GM21529 (cell line): ENCODE data around the gene LRRN4.
A peak's percentile ranks its signal among the peaks of the same experiment; 100 is the strongest.
"Not testable (repeated sequence)": the region's sequence is repeated elsewhere in the genome, so short reads cannot be mapped to it uniquely, and the experiment has no call there.

Experiments used
- ATAC-seq: cut with Tn5 transposase; IDR thresholded peaks from one replicate; pipeline ENCODE4 v1.9.1; 2021; ENCODE audit not compliant: unreplicated experiment

The LRRN4 gene

DNA sequence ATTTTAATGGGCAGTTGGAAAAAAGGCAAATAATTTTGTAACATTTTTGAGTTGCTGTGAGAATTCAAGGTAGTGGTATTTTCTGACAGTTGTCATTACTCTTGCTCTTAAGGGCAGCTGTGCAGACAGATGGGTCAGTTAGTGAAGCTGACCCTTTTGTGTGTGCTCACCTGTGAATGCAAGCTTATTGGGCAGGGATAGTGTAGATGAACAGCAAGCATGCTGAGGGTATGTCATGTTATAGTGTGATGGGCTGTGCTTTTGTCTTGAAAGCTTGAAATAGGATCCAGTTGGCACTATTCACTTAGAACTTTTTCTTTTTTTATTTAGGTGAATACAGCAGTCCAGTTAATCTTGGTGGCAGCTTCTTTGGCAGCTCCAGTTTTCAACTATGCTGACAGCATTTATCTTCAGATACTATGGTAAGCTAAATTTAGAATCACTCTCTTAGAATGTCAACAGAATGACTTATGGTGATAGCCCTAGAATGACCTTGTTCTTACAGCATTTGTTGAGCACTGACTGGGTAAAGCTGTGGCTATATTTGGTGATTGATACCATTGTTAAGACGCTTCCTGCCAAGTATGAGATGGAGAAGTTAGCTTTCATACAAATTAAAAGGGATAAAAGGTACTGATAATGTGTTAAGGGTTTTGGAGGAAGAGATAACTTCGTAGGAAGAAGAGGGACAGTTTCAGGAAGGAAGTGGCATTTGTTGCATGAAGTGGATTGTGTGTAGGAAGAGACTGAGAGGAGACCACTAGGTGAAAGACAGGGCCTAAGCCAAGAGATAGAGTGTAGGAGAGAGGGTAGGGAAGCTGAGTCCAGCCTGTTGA lies 19.5 kb downstream of the LRRN4 start:
- ATAC-seq = no peak

GRCh38 chr20:6032907-6033306 lies 21.0 kb downstream of the LRRN4 start:
- ATAC-seq = not testable (repeated sequence)

GRCh38 chr20:6030453-6031080 lies 23.3 kb downstream of the LRRN4 start:
- ATAC-seq = no peak

GRCh38 chr20:6029538-6029937 lies 24.3 kb downstream of the LRRN4 start:
- ATAC-seq = no peak

DNA sequence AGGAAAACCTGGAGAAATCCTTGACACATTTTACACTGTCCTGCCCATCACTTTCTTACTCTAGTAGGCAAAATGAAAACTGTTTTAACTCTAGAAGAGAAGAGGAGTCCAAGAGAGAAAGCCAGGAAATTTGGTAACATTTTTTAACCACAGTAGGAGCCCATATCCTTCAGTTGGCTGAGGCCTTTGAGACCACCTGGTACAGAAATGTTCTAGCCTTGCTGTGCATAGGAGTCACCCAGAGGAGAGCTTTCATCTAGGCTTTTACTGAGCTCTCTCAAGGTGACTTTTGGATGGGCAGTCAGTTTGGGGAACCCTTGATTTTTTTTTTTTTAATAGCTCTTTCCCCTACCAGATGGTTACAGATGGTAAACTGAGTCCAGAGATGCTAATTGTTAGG lies 25.0 kb downstream of the LRRN4 start:
- ATAC-seq = no peak

DNA sequence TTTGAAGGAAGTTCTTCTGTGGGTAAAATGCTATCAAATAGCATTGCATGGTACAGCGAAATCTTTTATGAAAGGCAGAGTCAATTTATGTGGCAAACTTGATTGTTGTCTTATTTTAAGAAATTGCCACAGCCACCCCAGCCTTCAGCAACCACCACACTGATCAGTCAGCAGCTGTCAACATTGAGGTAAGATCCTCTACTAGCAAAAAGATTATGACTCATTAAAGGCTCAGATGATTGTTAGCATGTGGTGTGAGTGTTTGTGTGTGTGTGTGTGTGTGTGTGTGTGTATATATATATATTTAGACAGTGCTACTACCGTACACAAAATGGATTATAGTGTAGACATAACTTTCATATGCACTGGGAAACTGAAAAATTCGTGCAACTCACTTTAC lies 27.8 kb downstream of the LRRN4 start:
- no peak for ATAC-seq

DNA sequence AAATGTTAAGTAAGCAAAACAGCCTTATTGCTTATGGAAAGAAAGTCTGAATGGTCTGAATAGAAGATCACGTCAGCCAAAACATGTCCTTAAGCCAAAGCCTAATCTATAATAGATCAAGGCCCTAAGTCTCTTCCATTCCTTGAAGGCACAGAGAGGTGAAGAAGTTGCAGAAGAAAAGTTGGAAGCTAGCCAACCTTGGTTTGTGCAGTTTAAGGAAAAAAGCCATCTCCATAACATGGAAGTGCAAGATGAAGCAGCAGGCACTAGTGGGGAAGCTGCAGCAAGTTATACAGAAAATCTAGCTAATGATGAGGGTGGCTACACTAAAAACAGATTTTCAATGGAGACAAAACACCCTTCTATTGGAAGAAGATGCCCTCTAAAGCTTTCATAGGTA lies 29.1 kb downstream of the LRRN4 start:
- ATAC-seq = no peak

GRCh38 chr20:6017880-6018279 lies 36.0 kb downstream of the LRRN4 start:
- no peak for ATAC-seq

DNA sequence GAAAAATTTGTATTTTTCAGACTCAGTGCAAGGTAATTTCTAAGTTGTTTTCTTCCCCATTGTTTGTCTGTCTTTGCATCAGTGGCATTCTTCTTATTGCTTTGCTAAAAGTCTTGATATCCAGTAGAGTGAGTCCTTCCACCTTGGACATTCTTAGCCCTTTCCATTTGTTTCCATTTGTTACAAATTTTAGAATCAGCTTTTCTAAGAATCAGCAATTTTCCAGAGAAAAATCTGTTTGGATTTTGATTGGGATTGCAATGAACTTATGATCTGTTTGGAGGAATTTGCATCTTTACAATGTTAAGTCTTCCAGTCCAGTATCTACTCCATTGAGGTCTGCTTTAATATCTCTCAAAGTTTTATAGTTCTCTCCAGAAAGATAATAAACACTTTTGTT lies 36.4 kb downstream of the LRRN4 start:
- no peak for ATAC-seq

GRCh38 chr20:6014957-6015356 lies 38.9 kb downstream of the LRRN4 start:
- no peak for ATAC-seq

DNA sequence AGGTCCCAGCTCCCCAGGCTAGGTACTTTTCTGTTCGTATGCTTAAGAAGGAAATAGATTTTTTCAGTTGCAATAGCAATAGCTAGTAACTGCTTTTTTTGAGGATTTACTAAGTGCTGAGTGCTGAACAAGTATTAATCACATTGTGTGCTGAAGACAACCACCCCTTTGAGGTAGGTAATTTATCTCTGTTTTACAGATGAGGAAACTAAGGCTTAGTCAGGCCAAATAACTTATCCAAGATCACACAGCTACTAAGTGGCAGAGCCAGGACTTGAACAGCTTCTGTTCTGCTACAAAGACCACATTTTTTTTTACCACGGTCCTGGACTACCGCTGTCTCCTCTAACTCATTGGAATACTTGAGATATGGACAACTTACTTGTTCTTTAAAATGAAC lies 39.8 kb downstream of the LRRN4 start:
- ATAC-seq = no peak

GRCh38 chr20:6012179-6012578 lies 41.7 kb downstream of the LRRN4 start:
- no peak for ATAC-seq

DNA sequence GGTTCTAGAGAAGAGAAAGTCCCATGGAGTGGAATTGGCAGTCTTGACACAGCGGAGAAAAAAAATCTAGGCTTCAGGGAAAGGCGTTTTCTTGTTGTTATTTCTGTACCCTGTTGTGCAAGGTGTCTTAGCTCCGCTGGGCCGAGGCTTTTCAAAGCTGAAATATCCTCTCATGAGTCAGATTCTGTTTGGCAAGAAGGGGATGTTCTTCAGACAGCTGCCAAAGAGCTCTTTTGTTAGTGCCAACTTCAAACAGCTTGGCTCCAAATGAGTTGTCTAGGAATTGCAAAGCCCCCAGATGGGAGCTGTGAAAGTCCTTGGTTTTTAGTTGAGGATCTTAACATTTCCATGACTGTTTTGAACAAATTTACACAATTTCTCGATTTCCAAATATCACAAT lies 45.6 kb downstream of the LRRN4 start:
- no peak for ATAC-seq

- no peak for ATAC-seq
Measured at GRCh38 chr20:6007529-6008103, 46.2 kb downstream of the LRRN4 start.

DNA sequence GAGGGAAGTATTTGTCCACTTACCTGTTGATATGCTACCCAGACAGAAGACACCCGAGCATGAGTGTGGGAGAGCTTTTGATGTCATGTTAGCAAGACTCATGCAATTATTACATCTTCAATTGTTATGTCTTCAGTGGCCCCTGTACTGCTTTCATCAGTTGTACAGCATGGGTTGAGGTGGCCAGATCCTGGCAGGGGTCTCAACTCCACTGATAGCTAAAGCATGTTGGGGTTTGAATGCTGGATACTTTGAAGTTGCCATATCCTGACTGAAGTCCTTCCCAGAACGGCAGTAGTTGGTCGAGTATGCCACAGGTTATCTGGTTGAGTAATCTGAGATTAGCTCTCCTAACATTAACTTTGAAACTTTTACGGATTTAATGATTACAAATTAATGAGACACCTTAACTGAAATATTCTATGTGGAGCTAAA lies 46.7 kb downstream of the LRRN4 start:
- ATAC-seq = no peak

DNA sequence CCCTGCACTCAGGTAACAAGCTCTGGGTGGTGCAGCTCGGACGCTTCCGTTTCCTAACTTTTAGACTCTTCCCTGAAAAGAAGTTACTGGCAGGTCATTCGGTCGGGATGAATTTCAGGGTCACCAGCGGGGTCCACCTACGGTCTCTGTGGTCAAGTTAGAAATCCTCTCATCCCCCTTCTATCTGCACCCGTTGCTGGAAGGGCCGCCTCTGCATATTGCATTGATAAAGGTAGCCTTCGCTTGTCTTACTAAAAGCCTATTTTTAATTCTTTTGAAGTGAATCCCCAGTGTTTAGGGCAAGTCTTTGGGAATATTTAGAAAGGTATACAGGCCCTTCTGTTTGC lies 47.3 kb downstream of the LRRN4 start:
- ATAC-seq = peak; percentile 3

DNA sequence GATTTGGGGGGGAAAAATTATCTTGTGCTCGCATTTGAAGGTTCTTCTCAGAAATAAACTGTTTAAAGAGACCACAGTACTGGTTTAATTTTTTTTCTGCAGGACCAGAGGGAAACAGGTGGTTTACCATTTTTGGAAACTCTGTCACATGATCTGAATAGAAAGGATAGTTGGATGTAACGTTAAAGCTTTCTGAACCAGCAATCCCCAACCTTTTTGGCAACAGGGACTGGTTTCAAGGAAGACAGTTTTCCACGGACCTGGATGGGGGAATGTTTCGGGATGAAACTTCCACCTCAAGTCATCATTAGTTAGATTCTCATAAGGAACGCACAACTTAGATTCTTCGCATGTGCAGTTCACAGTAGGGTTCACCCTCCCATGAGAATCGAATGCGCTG lies 53.0 kb downstream of the LRRN4 start:
- ATAC-seq = no peak

GRCh38 chr20:5999783-6000182 lies 54.1 kb downstream of the LRRN4 start:
- no peak for ATAC-seq

- ATAC-seq = peak; percentile 93
Measured at GRCh38 chr20:5996765-5997164, 57.1 kb downstream of the LRRN4 start.

- no peak for ATAC-seq
Measured at GRCh38 chr20:5991623-5992441, 62.0 kb downstream of the LRRN4 start.

GRCh38 chr20:5990946-5991345 lies 62.9 kb downstream of the LRRN4 start:
- no peak for ATAC-seq
